SK-N-SH treated with all-trans-retinoic acid at 6 μM for 48 hours (cell line): ENCODE data around the gene RNF133.

ENCODE experiments used
- ESRRG ChIP-seq: fragments of 250-450 bp; sonication (Bioruptor Pico); IDR thresholded peaks from 2 replicates; pipeline ENCODE4 v1.6.1; 2021; ENCODE audit warnings: mild to moderate bottlenecking
- GLIS3 ChIP-seq: fragments of 250-450 bp; sonication (Bioruptor Pico); IDR thresholded peaks from 2 replicates; pipeline ENCODE4 v1.5.0; 2020; ENCODE audit warnings: mild to moderate bottlenecking, moderate library complexity
- PATZ1 ChIP-seq: fragments of 250-450 bp; sonication (Bioruptor Pico); IDR thresholded peaks from 2 replicates; pipeline ENCODE4 v1.8.0; 2020; ENCODE audit warnings: mild to moderate bottlenecking, moderate library complexity, borderline replicate concordance
- RARB ChIP-seq: fragments of 250-450 bp; sonication (Bioruptor Pico); IDR thresholded peaks from 2 replicates; pipeline ENCODE4 v1.8.0; 2021; ENCODE audit warnings: mild to moderate bottlenecking, moderate library complexity
- TOX ChIP-seq: fragments of 250-450 bp; sonication (Bioruptor Pico); IDR thresholded peaks from 2 replicates; pipeline ENCODE4 v1.8.0; 2021; ENCODE audit warnings: mild to moderate bottlenecking, moderate library complexity, borderline replicate concordance
- TSHZ2 ChIP-seq: fragments of 250-450 bp; sonication (Bioruptor Pico); IDR thresholded peaks from 2 replicates; pipeline ENCODE4 v1.5.0; 2020; ENCODE audit warnings: mild to moderate bottlenecking, moderate library complexity

GRCh38 chr7:122694697-122695096, 4.2 kb downstream of the RNF133 start:
- TF ChIP-seq TSHZ2 (CRISPR knock-in tag), result no peak
- TF ChIP-seq RARB (CRISPR knock-in tag), result no peak
- no peak for TF ChIP-seq TOX (CRISPR knock-in tag)
- TF ChIP-seq GLIS3 (CRISPR knock-in tag), result no peak
- TF ChIP-seq ESRRG, result no peak
- no peak for TF ChIP-seq PATZ1
